Muscle layer of colon (tissue), 2 donors: ENCODE data around the gene KLK12.

ENCODE experiments used
- H3K27ac ChIP-seq: one replicate; pipeline ENCODE4 v1.7.0; 2013; ENCODE audit warnings: low read depth, mild to moderate bottlenecking, low read length, moderate library complexity
- H3K27me3 ChIP-seq, 2 donors: one replicate each; pipeline ENCODE4 v1.7.0; 2013; ENCODE audit warnings: low read length in 2 of 2, mild to moderate bottlenecking in 2 of 2; ENCODE audit not compliant: insufficient read depth in 2 of 2, control insufficient read depth in 1 of 2
- H3K36me3 ChIP-seq: one replicate; pipeline ENCODE4 v1.7.0; 2013; ENCODE audit warnings: mild to moderate bottlenecking, low read length; ENCODE audit not compliant: insufficient read depth
- H3K4me1 ChIP-seq: one replicate; pipeline ENCODE4 v1.7.0; 2013; ENCODE audit warnings: mild to moderate bottlenecking, low read length; ENCODE audit not compliant: insufficient read depth
- H3K4me3 ChIP-seq, 2 donors: one replicate each; pipeline ENCODE4 v1.7.0; 2013; ENCODE audit warnings: low read length in 2 of 2, low read depth in 1 of 2, mild to moderate bottlenecking in 1 of 2, moderate library complexity in 1 of 2
- H3K9ac ChIP-seq: one replicate; pipeline ENCODE4 v1.7.0; 2013; ENCODE audit warnings: low read length
- H3K9me3 ChIP-seq: one replicate; pipeline ENCODE4 v1.7.0; 2013; ENCODE audit warnings: mild to moderate bottlenecking, low read length
- donor health status: abdominal sarcoma.
- donor health status: Adenocarcinoma of cecum.

The KLK12 gene

GRCh38 chr19:51025401-51025800 is 9.4 kb downstream of the KLK12 start:
- H3K36me3 ChIP-seq: no peaks in the 10 kb centered on the region
- H3K4me3 ChIP-seq: no peak overlapping the region
- peaks cover 11 to 22% of the 10 kb centered on the region in 2 donors for H3K27me3 ChIP-seq
- no peak overlapping the region for H3K27ac ChIP-seq
- H3K4me1 ChIP-seq: no peaks in the 10 kb centered on the region
- no peak overlapping the region for H3K9ac ChIP-seq
- no peaks in the 10 kb centered on the region for H3K9me3 ChIP-seq

- no peaks in the 10 kb centered on the region for H3K9me3 ChIP-seq
- no peaks in the 10 kb centered on the region for H3K36me3 ChIP-seq
- H3K9ac ChIP-seq: no peak overlapping the region
- no peaks in the 10 kb centered on the region for H3K4me1 ChIP-seq
- peaks cover 11 to 26% of the 10 kb centered on the region in 2 donors for H3K27me3 ChIP-seq
- H3K4me3 ChIP-seq: no peak overlapping the region
- no peak overlapping the region for H3K27ac ChIP-seq
These were observed 9.9 kb downstream of the KLK12 start for GRCh38 chr19:51024924-51025323.

GRCh38 chr19:51023946-51024345 is 10.9 kb downstream of the KLK12 start:
- Histone ChIP-seq H3K4me1 (no peaks in the 10 kb centered on the region), H3K27ac (no peak overlapping the region), H3K27me3 (peaks cover 11 to 36% of the 10 kb centered on the region in 2 donors), H3K36me3 (no peaks in the 10 kb centered on the region), H3K9me3 (no peaks in the 10 kb centered on the region), H3K4me3 (no peak overlapping the region), H3K9ac (no peak overlapping the region)

- H3K4me1 ChIP-seq: no peaks in the 10 kb centered on the region
- H3K9ac ChIP-seq: no peak overlapping the region
- H3K36me3 ChIP-seq: no peaks in the 10 kb centered on the region
- H3K27ac ChIP-seq: no peak overlapping the region
- no peak overlapping the region for H3K4me3 ChIP-seq
- H3K9me3 ChIP-seq: no peaks in the 10 kb centered on the region
- H3K27me3 ChIP-seq: peaks cover 12 to 50% of the 10 kb centered on the region in 2 donors
These were observed 12.3 kb downstream of the KLK12 start for GRCh38 chr19:51022526-51022925.

GRCh38 chr19:51020988-51021651 is 13.7 kb downstream of the KLK12 start:
- no peak overlapping the region for H3K4me3 ChIP-seq
- no peaks in the 10 kb centered on the region for H3K9me3 ChIP-seq
- H3K9ac ChIP-seq: no peak overlapping the region
- H3K27ac ChIP-seq: no peak overlapping the region
- no peaks in the 10 kb centered on the region for H3K36me3 ChIP-seq
- H3K27me3 ChIP-seq: peaks cover 21 to 51% of the 10 kb centered on the region in 2 donors
- no peaks in the 10 kb centered on the region for H3K4me1 ChIP-seq

GRCh38 chr19:51019544-51019925 is 15.3 kb downstream of the KLK12 start, which contains the start of gene KLK10:
Gene KLK10 (minus strand): TSS chr19:51019709. CDS start chr19:51019130, 579 bp downstream.
- H3K4me3 ChIP-seq: no peak within 1 kb of the TSS
- peaks cover 25 to 55% of the 10 kb centered on the region in 2 donors for H3K27me3 ChIP-seq
- H3K4me1 ChIP-seq: no peaks in the 10 kb centered on the region
- no peak within 1 kb of the TSS for H3K27ac ChIP-seq
- H3K9ac ChIP-seq: no peak within 1 kb of the TSS
- no peaks in the 10 kb centered on the region for H3K9me3 ChIP-seq
- H3K36me3 ChIP-seq: no peaks in the 10 kb centered on the region

- Histone ChIP-seq H3K27ac (no peak overlapping the region), H3K27me3 (peaks cover 22 to 58% of the 10 kb centered on the region in 2 donors), H3K4me3 (no peak overlapping the region), H3K9ac (no peak overlapping the region), H3K36me3 (no peaks in the 10 kb centered on the region), H3K4me1 (no peaks in the 10 kb centered on the region), H3K9me3 (no peaks in the 10 kb centered on the region)
These were observed 15.9 kb downstream of the KLK12 start for GRCh38 chr19:51018745-51019543.

- Histone ChIP-seq H3K9ac (no peak overlapping the region), H3K36me3 (no peaks in the 10 kb centered on the region), H3K27ac (no peak overlapping the region), H3K4me3 (no peak overlapping the region), H3K9me3 (no peaks in the 10 kb centered on the region), H3K27me3 (peaks cover 17 to 62% of the 10 kb centered on the region in 2 donors), H3K4me1 (no peaks in the 10 kb centered on the region)
These were observed 17.8 kb downstream of the KLK12 start for GRCh38 chr19:51016798-51017683.

- H3K9me3 ChIP-seq: no peaks in the 10 kb centered on the region
- H3K36me3 ChIP-seq: no peaks in the 10 kb centered on the region
- H3K4me3 ChIP-seq: no peak overlapping the region
- H3K27me3 ChIP-seq: peaks cover 14 to 62% of the 10 kb centered on the region in 2 donors
- no peak overlapping the region for H3K9ac ChIP-seq
- no peaks in the 10 kb centered on the region for H3K4me1 ChIP-seq
- no peak overlapping the region for H3K27ac ChIP-seq
These were observed 19.0 kb downstream of the KLK12 start for GRCh38 chr19:51015691-51016267.

GRCh38 chr19:51014242-51014641 is 20.6 kb downstream of the KLK12 start:
- Histone ChIP-seq H3K27me3 (peaks cover 14 to 58% of the 10 kb centered on the region in 2 donors), H3K27ac (no peak overlapping the region), H3K4me1 (no peaks in the 10 kb centered on the region), H3K36me3 (no peaks in the 10 kb centered on the region), H3K4me3 (no peak overlapping the region), H3K9ac (no peak overlapping the region), H3K9me3 (no peaks in the 10 kb centered on the region)
